Spleen (tissue), 11 donors: Measurements from ENCODE around the gene NFATC1. TPM values are rescaled to one million over a fixed set of nuclear protein-coding genes. Genes with fewer than 3 reads are reported as not detected.

Source experiments
- DNase-seq: peaks from one replicate; pipeline ENCODE4 v3.0.0-alpha.2; 2020
- H3K27ac ChIP-seq, 8 donors: fragments of 200-600 bp; sonication (generic) in 7 of 8; 1 replicate in 4 of 8; 2 replicates in 4 of 8; pipeline versions ENCODE4 v1.5.0 to v1.8.0; 2016 to 2021; ENCODE audit warnings: inconsistent platforms in 4 of 8, mild to moderate bottlenecking in 4 of 8, moderate library complexity in 1 of 8
- H3K27me3 ChIP-seq, 7 donors: fragments of 200-600 bp; sonication (generic) in 6 of 7; replicated peaks in 1 of 7; 1 replicate in 4 of 7; 2 replicates in 3 of 7; pipeline versions ENCODE4 v1.5.0 to v1.8.0; 2016 to 2021; ENCODE audit warnings: inconsistent platforms in 3 of 7, mild to moderate bottlenecking in 1 of 7
- H3K36me3 ChIP-seq, 6 donors: fragments of 200-600 bp; sonication (generic) in 5 of 6; 1 replicate in 4 of 6; 2 replicates in 2 of 6; pipeline versions ENCODE4 v1.5.0 to v1.8.0; 2016 to 2021; ENCODE audit warnings: inconsistent platforms in 2 of 6
- H3K4me1 ChIP-seq, 6 donors: fragments of 200-600 bp; sonication (generic) in 5 of 6; 1 replicate in 3 of 6; 2 replicates in 3 of 6; pipeline versions ENCODE4 v1.5.0 to v1.8.0; 2016 to 2021; ENCODE audit warnings: inconsistent platforms in 3 of 6
- H3K4me3 ChIP-seq, 8 donors: fragments of 200-600 bp; sonication (generic) in 7 of 8; 1 replicate in 4 of 8; 2 replicates in 4 of 8; pipeline versions ENCODE4 v1.5.0 to v1.8.0; 2016 to 2021; ENCODE audit warnings: inconsistent platforms in 4 of 8, mild to moderate bottlenecking in 4 of 8, moderate library complexity in 2 of 8
- H3K9me3 ChIP-seq, 8 donors: fragments of 200-600 bp; sonication (generic) in 7 of 8; 1 replicate in 4 of 8; 2 replicates in 4 of 8; pipeline versions ENCODE4 v1.5.0 to v1.8.0; 2016 to 2021; ENCODE audit warnings: inconsistent platforms in 4 of 8
- CTCF ChIP-seq, 11 experiments: fragments of 200-600 bp in 7 of 11; fragments of 450-650 bp in 4 of 11; sonication (generic) in 4 of 11; IDR thresholded peaks in 8 of 11; conservative IDR thresholded peaks in 3 of 11; 1 replicate in 7 of 11; 2 replicates in 4 of 11; pipeline versions ENCODE4 v1.4.0 to v1.8.0; 2016 to 2021; ENCODE audit warnings: antibody characterized with exemption in 11 of 11, inconsistent platforms in 4 of 11, mild to moderate bottlenecking in 1 of 11
- POLR2A ChIP-seq, 3 donors: fragments of 450-650 bp; IDR thresholded peaks; one replicate each; pipeline ENCODE4 v1.5.1; 2017; ENCODE audit warnings: antibody characterized with exemption in 3 of 3, mild to moderate bottlenecking in 1 of 3
- POLR2AphosphoS5 ChIP-seq, 3 donors: sonication (generic); formaldehyde crosslinking; IDR thresholded peaks; one replicate each; pipeline ENCODE4 v1.5.1; 2017; ENCODE audit warnings: antibody characterized with exemption in 3 of 3
- WGBS, 5 donors: extraction: QIAGEN DNeasy Blood & Tissue Kit in 3 of 5; methylation state at CpG; one replicate each; pipeline versions ENCODE4 v1.1.5 to v1.1.7; 2013 to 2018; 5-methylcytosine and 5-hydroxymethylcytosine counted together
- intact Hi-C: fragments of 100-400 bp; cut with DNase I; formaldehyde crosslinking; loops from one replicate; pipeline ENCODE4 v1.15.0; 2023; ENCODE audit warnings: low total_unique reads
- polyA plus RNA-seq, 3 donors: library from polyadenylated mRNA; stranded (reverse); fragments of 200-250 nt; gene quantifications; one replicate each; pipeline ENCODE4 v1.2.1, GENCODE V29; 2013
- total RNA-seq, 7 donors: library from RNA; depleted of rRNA in 3 of 7; stranded (reverse); fragments of >200 nt in 3 of 7; fragmentation: NEBNext Ultra II Directional in 4 of 7; extraction: Animal tissue kit (Norgen Biotek cat#: 25700) in 4 of 7; gene quantifications; one replicate each; pipeline versions ENCODE4 v1.1.0 to v1.2.1, GENCODE V29; 2016 to 2021
- donor health status: healthy with polysubstance abuse.
- donor health status: DM: no; HTN: no; CAD: no; lungs with moderate emphysema.
- donor health status: DM: no; HTN: no; CAD: no.
- donor health status: Bipolar disorder and iron deficiency.
- donor health status: healthy.
- donor health status: DM: no; HTN: no; CAD: no.
- donor health status: DM: yes; HTN: yes; CAD: no.

NFATC1 gene
- total and polyA plus RNA-seq, 10 donors: 20.7 to 64.9 (median 47.4) TPM

DNA sequence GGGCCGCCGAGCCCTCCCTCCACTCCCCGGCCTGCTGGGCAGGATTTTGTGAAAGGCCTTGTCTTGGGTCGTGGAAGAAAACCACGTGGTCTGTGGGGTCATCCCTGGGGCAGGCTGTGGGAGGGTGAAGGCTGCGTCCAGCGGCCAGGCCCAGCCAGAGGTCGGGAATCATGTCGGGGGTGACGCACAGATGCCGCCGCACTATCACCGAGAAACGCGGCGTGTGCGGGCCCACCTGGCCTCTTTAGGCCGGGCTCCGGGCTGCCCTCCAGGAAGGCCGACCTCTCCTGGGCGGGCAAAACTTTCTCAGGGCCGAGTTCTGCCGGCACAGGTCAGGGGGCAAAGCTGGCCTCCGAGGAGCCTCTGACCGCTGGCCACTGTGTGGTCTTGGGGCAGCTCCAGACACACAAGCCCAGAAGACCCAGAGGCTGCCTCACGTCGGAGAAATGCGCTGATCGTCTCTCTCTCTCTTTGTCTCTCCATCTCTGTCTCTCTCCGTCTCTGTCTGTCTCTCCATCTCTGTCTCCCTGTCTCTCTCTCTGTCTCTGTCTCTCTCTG is 28.4 kb downstream of the NFATC1 start:
- WGBS, 5 donors: 69 to 85% (median 74%) methylated on average over 26 to 30 of the region's 30 CpGs
- Histone ChIP-seq H3K27ac (peak overlapping the region in 3 of 8 donors; percentile 23 to 33 (median 26)), H3K4me3 (no peak overlapping the region), H3K36me3 (peaks cover 0 to 68% (median 24%) of the 10 kb centered on the region in 6 donors), H3K9me3 (no peaks in the 10 kb centered on the region), H3K4me1 (peaks cover 5 to 67% (median 39%) of the 10 kb centered on the region in 6 donors), H3K27me3 (no peaks in the 10 kb centered on the region)
- intact Hi-C loops: no loop called here
- DNase-seq: peak; percentile 82
- TF ChIP-seq POLR2A (IDR thresholded peaks at IDR 0.05) (no peak), POLR2AphosphoS5 (IDR thresholded peaks at IDR 0.05) (peak; percentile 63 to 79 (median 71))

DNA sequence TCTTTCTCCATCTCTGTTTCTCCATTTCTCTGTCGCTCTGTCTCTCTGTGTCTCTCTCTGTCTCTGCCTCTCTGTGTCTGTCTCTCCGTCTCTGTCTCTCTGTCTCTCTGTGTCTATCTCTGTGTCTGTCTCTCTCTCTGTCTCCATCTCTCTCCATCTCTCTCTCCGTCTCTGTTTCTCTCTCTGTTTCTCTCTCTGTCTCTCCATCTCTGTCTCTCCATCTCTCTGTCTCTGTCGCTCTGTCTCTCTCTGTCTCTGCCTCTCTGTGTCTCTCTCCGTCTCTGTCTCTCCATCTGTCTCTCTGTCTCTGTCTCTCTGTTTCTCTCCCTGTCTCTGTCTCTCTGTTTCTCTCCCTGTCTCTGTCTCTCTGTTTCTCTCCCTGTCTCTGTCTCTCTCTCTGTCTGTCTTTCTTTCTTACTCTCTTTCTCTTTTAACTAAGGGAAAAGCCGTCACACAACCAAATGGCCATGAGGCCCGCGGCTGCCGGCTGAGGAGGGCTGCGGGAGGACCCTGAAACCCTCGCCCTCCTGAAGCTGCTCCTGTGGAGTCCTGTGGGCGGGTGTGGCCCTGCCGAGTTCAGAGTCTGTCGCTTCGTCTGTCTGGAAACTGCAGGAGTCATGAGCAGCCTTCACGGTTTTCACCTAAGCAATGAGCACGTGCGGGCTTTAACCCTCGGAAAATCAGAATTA is 29.3 kb downstream of the NFATC1 start:
- DNase-seq: peak; percentile 62
- no peak overlapping the region for H3K4me3 ChIP-seq
- 87 to 94% (median 91%) methylated on average over 18 to 19 of the region's 19 CpGs for WGBS, 5 donors

DNA sequence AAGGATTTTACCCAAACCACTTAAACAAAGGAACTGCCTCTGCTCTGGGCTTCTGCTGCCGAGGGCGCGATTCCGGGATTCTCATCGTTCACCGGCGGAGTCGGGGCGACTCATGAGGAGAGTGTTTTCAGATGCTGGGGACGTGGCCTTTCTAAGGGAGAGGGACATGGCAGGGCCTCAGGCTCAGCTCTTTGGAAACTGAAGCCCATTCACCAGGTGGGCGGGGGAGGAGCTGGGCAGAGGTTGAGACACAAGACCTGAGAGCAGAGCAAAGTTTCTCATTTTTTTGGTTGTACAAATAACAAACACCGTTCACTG is 29.8 kb downstream of the NFATC1 start:
- no peaks in the 10 kb centered on the region for H3K9me3 ChIP-seq
- H3K4me3 ChIP-seq: no peak overlapping the region
- intact Hi-C loops: no loop called here
- H3K27me3 ChIP-seq: no peaks in the 10 kb centered on the region
- peaks cover 0 to 59% (median 22%) of the 10 kb centered on the region in 6 donors for H3K36me3 ChIP-seq
- H3K4me1 ChIP-seq: peaks cover 5 to 79% (median 44%) of the 10 kb centered on the region in 6 donors
- H3K27ac ChIP-seq: no peak overlapping the region
- TF ChIP-seq POLR2A (IDR thresholded peaks at IDR 0.05) (no peak), CTCF (IDR thresholded peaks at IDR 0.05 in 8 of 11, conservative IDR thresholded peaks at IDR 0.05 in 3 of 11) (no peak), POLR2AphosphoS5 (IDR thresholded peaks at IDR 0.05) (no peak)
- WGBS, 5 donors: 88 to 96% (median 92%) methylated on average over 12 of the region's 12 CpGs
- DNase-seq: no peak

More for the DNA sequence above, 29.3 kb downstream of the NFATC1 start:
- no peak overlapping the region for H3K27ac ChIP-seq
- no peak for TF ChIP-seq POLR2A (IDR thresholded peaks at IDR 0.05)
- TF ChIP-seq POLR2AphosphoS5 (IDR thresholded peaks at IDR 0.05): no peak
- TF ChIP-seq CTCF (IDR thresholded peaks at IDR 0.05 in 8 of 11, conservative IDR thresholded peaks at IDR 0.05 in 3 of 11): no peak
- no peaks in the 10 kb centered on the region for H3K9me3 ChIP-seq
- peaks cover 5 to 75% (median 42%) of the 10 kb centered on the region in 6 donors for H3K4me1 ChIP-seq
- no peaks in the 10 kb centered on the region for H3K27me3 ChIP-seq
- H3K36me3 ChIP-seq: peaks cover 0 to 64% (median 24%) of the 10 kb centered on the region in 6 donors
- intact Hi-C loops: no loop called here

GRCh38 chr18:79426376-79427300 is 30.9 kb downstream of the NFATC1 start:
- DNase-seq: peak; percentile 67
- WGBS, 5 donors: 90 to 94% (median 91%) methylated on average over 27 to 37 of the region's 37 CpGs
- H3K27me3 ChIP-seq: no peaks in the 10 kb centered on the region
- peaks cover 0 to 57% (median 13%) of the 10 kb centered on the region in 6 donors for H3K36me3 ChIP-seq
- no peak overlapping the region for H3K27ac ChIP-seq
- TF ChIP-seq POLR2AphosphoS5 (IDR thresholded peaks at IDR 0.05) (peak in 1 of 3 donors; percentile 18), CTCF (IDR thresholded peaks at IDR 0.05 in 8 of 11, conservative IDR thresholded peaks at IDR 0.05 in 3 of 11) (no peak)
- intact Hi-C loops: no loop called here
- no peak overlapping the region for H3K4me3 ChIP-seq
- H3K4me1 ChIP-seq: peaks cover 5 to 75% (median 39%) of the 10 kb centered on the region in 6 donors
- H3K9me3 ChIP-seq: no peaks in the 10 kb centered on the region
